Testis (tissue), 2 donors: Measurements from ENCODE around the gene RBM4.

Source experiments
- CTCF ChIP-seq, 3 experiments: fragments of 450-650 bp in 2 of 3; fragments of 200-600 bp in 1 of 3; sonication (generic) in 1 of 3; IDR thresholded peaks; one replicate each; pipeline ENCODE4 v1.5.1; 2016 to 2019; ENCODE audit warnings: antibody characterized with exemption in 3 of 3, mild to moderate bottlenecking in 2 of 3, moderate library complexity in 1 of 3
- POLR2A ChIP-seq: fragments of 450-650 bp; IDR thresholded peaks from one replicate; pipeline ENCODE4 v1.6.1; 2017; ENCODE audit warnings: antibody characterized with exemption, mild to moderate bottlenecking, moderate library complexity

GRCh38 chr11:66692446-66692845 lies 53.9 kb downstream of the RBM4 start:
- TF ChIP-seq POLR2A, result no peak
- no peak for TF ChIP-seq CTCF (IDR thresholded peaks at IDR 0.05)
